HG03060 (cell line): ENCODE measurements around the gene LMO1.

Experiments
- ATAC-seq: cut with Tn5 transposase; IDR thresholded peaks from one replicate; pipeline ENCODE4 v1.9.1; 2021; ENCODE audit warnings: low read depth, moderate number of reproducible peaks; ENCODE audit not compliant: unreplicated experiment

LMO1 gene

GRCh38 chr11:8266246-8267241 is 2.9 kb upstream of the LMO1 start:
- no peak for ATAC-seq

GRCh38 chr11:8265681-8266241 is 2.1 kb upstream of the LMO1 start:
- no peak for ATAC-seq

- no peak for ATAC-seq
Measured at GRCh38 chr11:8263109-8263768, 439 bp downstream of the LMO1 start.

GRCh38 chr11:8262552-8263108 is 1.0 kb downstream of the LMO1 start:
- ATAC-seq: no peak

- no peak for ATAC-seq
Measured at GRCh38 chr11:8261921-8262551, 1.6 kb downstream of the LMO1 start.

- no peak for ATAC-seq
Measured at GRCh38 chr11:8261291-8261690, 2.4 kb downstream of the LMO1 start.

GRCh38 chr11:8260202-8260966 is 3.3 kb downstream of the LMO1 start:
- ATAC-seq: no peak

GRCh38 chr11:8259306-8259959 is 4.2 kb downstream of the LMO1 start:
- ATAC-seq: no peak

GRCh38 chr11:8258784-8259183 is 4.9 kb downstream of the LMO1 start:
- no peak for ATAC-seq

GRCh38 chr11:8258289-8258688 is 5.4 kb downstream of the LMO1 start:
- ATAC-seq: no peak

GRCh38 chr11:8257003-8257664 is 6.5 kb downstream of the LMO1 start:
- no peak for ATAC-seq

GRCh38 chr11:8256271-8257002 is 7.2 kb downstream of the LMO1 start:
- no peak for ATAC-seq

GRCh38 chr11:8253566-8253965 is 10.1 kb downstream of the LMO1 start:
- ATAC-seq: no peak

GRCh38 chr11:8252946-8253345 is 10.7 kb downstream of the LMO1 start:
- ATAC-seq: no peak

GRCh38 chr11:8252388-8252787 is 11.3 kb downstream of the LMO1 start:
- no peak for ATAC-seq

- no peak for ATAC-seq
Measured at GRCh38 chr11:8251616-8252295, 11.9 kb downstream of the LMO1 start.

GRCh38 chr11:8250981-8251615 is 12.6 kb downstream of the LMO1 start:
- no peak for ATAC-seq
